ENCODE measurements around the gene EFCAB10. TPM values are rescaled to one million over a fixed set of nuclear protein-coding genes. Genes with fewer than 3 reads are reported as not detected.

EFCAB10 gene
- total and polyA plus RNA-seq, 2 of the 13 experiments (the other 11 are each of a cell fraction or from before 2014, with no cell fraction given), result 0.40 TPM; not detected in 1

GRCh38 chr7:105621176-105621575 is 39.9 kb upstream of the EFCAB10 start (continued):
- TF ChIP-seq ZBTB38 (CRISPR knock-in tag; IDR thresholded peaks at IDR 0.05) (no peak), PRDM15 (CRISPR knock-in tag; IDR thresholded peaks at IDR 0.05) (no peak)

GRCh38 chr7:105619590-105619989 is 38.3 kb upstream of the EFCAB10 start:
- WGBS (ENCODE audit: low lambda C conversion rate), result 96% methylated on average over 4 of the region's 4 CpGs
- TF ChIP-seq MED8 (CRISPR knock-in tag; IDR thresholded peaks at IDR 0.05; ENCODE audit: insufficient replicate concordance) (no peak), ZNF331 (CRISPR knock-in tag; IDR thresholded peaks at IDR 0.05) (no peak), BCL3 (CRISPR knock-in tag; IDR thresholded peaks at IDR 0.05) (no peak), CCDC6 (CRISPR knock-in tag; IDR thresholded peaks at IDR 0.05) (no peak), BRD4 (CRISPR knock-in tag; IDR thresholded peaks at IDR 0.05) (no peak), ZNF646 (CRISPR knock-in tag; IDR thresholded peaks at IDR 0.05) (no peak), ZNF503 (CRISPR knock-in tag; IDR thresholded peaks at IDR 0.05) (no peak), NFKB2 (CRISPR knock-in tag; IDR thresholded peaks at IDR 0.05; ENCODE audit: borderline replicate concordance) (no peak)

More at GRCh38 chr7:105619590-105619989, 38.3 kb upstream of the EFCAB10 start:
- H3K4me1 ChIP-seq (ENCODE audit: insufficient read depth, low read length), result no peaks in the 10 kb centered on the region
- ChIA-PET CTCF (ENCODE audit: low intra/inter-chr PET ratio, low total read pairs) (no interaction called here), POLR2A (no interaction called here)
- no peak overlapping the region for H2AFZ ChIP-seq (ENCODE audit: low read length)
- in situ Hi-C loops (cut with HindIII; ENCODE audit: extremely low pct_ligation_motif_present, low pct_unique_long_range_greater_than_20kb), result no loop called here
- H3K9me3 ChIP-seq (ENCODE audit: low read length), result no peaks in the 10 kb centered on the region
- H3K9ac ChIP-seq (ENCODE audit: insufficient read depth, low read depth, low read length), result no peak overlapping the region
- ATAC-seq (no peak), FAIRE-seq (no peak), DNase-seq (ENCODE audit: low spot score) (no peak)
- BruUV-seq (replicated peaks), result no TSS peak
- H3K27me3 ChIP-seq (ENCODE audit: control insufficient read depth in 1 of 2, insufficient read depth in 2 of 2, low read length in 2 of 2), result no peaks in the 10 kb centered on the region
- no peak overlapping the region for H3K27ac ChIP-seq (ENCODE audit: extremely low read length, insufficient read depth, low read length)
- no peaks in the 10 kb centered on the region for H4K20me1 ChIP-seq (ENCODE audit: insufficient read depth, low read length)
- no peak overlapping the region for H3K4me3 ChIP-seq (replicated peaks in 1 of 3; ENCODE audit: insufficient read depth in 1 of 3, low read depth in 2 of 3, low read length in 3 of 3)
- peaks cover 1 to 5% of the 10 kb centered on the region in 2 experiments; a peak in 2 of 5 replicates for H3K36me3 ChIP-seq (replicated peaks in 1 of 2; ENCODE audit: control insufficient read depth in 1 of 2, insufficient read depth in 2 of 2, low read length in 2 of 2)
- no peaks in the 10 kb centered on the region for H3K79me2 ChIP-seq (ENCODE audit: insufficient read depth, low read length)
- no peak overlapping the region for H3K4me2 ChIP-seq (ENCODE audit: low read depth, low read length)
- intact Hi-C loops (cut with micrococcal nuclease; ENCODE audit: unreplicated experiment), result no loop called here
